HG03457 (cell line): Measurements from ENCODE around the gene CDH23.

ENCODE experiments used
- ATAC-seq: cut with Tn5 transposase; IDR thresholded peaks from one replicate; pipeline ENCODE4 v1.9.1; 2021; ENCODE audit warnings: moderate number of reproducible peaks; ENCODE audit not compliant: unreplicated experiment

Gene CDH23

GRCh38 chr10:71419750-71420149 is 23.0 kb downstream of the CDH23 start:
- ATAC-seq = no peak

GRCh38 chr10:71421075-71421434 is 24.3 kb downstream of the CDH23 start:
- no peak for ATAC-seq

DNA sequence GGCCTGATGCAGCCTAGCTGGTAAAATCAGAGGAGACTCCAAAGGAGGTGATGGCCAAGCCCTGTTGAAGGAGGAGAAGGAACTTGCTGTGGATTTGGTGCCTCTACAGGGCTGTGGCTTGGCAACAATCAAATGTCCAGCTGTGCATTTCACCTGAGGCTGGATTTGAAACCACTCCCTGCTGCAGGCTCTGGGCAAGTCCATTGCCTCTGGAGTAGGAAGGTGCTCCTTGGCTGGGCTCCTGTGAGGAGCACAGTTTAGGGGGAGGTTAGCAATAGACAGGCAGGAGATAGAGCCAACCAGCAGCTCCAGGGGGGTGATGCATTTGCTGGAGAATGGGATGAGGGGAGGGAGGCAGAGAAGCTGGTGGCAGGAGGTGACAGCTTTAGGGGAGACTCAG is 26.5 kb downstream of the CDH23 start:
- ATAC-seq = no peak

- no peak for ATAC-seq
Measured at GRCh38 chr10:71423901-71424300, 27.2 kb downstream of the CDH23 start.

- no peak for ATAC-seq
Measured at GRCh38 chr10:71424496-71425194, 27.9 kb downstream of the CDH23 start.

- ATAC-seq = no peak
Measured at GRCh38 chr10:71426058-71426605, 29.4 kb downstream of the CDH23 start.

DNA sequence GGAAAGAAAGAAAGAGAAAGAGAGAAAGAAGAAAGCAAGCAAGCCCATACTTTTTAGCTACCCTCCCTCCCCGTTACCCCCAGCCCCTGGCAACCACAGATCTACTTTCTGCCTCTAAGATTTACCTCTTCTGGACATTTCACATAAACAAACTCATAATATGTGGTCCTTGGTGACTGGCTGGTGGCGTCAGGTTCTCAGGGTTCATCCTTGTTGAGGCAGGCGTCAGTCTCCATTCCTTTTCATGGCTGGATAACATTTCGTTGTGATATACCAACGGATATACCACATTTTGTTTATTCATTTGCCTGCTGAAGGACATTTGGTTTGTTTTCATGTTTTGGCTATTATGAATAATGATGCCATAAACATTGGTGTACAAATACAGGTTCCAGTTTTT is 30.5 kb downstream of the CDH23 start:
- no peak for ATAC-seq

- ATAC-seq = no peak
Measured at GRCh38 chr10:71429304-71429703, 32.6 kb downstream of the CDH23 start.

DNA sequence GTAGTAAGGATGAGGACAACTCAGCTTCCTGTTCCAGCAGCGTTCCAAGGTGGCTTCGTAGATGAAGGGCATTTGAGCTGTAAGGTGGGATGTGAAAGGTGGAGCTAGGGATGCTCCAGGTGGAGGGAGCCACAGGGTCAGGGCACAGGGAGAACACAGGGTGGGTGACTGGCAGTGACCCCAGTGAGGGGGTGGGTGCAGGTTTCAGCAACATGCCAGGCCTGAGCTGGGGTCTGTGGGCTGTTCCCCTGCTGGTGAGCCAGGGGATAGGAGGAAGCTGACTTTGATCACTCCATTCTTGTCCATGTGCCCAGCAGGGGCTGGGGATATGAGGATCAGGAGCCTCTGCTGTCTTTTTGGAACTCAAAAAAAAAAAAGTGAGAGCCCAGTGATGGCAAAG is 33.2 kb downstream of the CDH23 start:
- ATAC-seq = no peak

GRCh38 chr10:71431239-71432100 is 34.8 kb downstream of the CDH23 start:
- no peak for ATAC-seq

GRCh38 chr10:71432101-71432905 is 35.6 kb downstream of the CDH23 start:
- no peak for ATAC-seq

DNA sequence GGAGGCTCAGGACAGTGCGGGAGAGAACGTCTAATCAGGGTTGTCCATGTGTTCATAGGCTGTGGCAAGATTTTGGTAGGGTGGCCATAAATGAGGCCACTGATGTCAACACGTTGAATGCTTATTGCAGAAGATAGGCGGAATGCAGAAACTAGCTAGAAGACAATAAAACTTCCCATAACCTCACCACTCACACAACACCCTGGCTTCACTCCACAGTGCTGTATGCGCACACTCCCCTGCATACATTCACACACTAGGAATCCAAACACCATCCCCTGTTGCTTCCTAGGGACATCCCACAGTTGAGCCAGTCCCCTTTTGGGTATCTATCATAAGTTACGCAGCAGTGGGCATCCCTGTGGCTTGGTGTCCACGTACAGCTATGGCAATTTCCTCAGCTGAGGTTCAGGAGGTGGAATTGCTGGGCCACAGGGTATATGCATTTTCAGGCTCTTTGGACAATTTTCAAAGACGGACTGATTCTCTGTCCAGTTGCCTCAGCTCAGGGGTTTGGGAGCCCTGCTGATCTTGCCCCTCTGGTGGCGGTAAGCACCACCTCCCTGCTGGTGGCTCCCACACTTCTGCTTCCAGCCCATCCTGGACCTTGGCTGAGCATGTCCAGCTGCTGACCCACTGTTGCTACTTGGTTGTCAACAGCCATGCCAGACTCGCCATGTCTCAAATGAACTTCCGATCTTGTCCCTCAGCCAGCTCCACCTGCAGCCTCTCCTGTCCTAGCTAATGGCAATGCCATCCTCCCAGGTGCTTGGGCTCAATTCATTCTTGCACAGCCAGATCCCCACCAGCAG is 36.4 kb downstream of the CDH23 start:
- no peak for ATAC-seq

DNA sequence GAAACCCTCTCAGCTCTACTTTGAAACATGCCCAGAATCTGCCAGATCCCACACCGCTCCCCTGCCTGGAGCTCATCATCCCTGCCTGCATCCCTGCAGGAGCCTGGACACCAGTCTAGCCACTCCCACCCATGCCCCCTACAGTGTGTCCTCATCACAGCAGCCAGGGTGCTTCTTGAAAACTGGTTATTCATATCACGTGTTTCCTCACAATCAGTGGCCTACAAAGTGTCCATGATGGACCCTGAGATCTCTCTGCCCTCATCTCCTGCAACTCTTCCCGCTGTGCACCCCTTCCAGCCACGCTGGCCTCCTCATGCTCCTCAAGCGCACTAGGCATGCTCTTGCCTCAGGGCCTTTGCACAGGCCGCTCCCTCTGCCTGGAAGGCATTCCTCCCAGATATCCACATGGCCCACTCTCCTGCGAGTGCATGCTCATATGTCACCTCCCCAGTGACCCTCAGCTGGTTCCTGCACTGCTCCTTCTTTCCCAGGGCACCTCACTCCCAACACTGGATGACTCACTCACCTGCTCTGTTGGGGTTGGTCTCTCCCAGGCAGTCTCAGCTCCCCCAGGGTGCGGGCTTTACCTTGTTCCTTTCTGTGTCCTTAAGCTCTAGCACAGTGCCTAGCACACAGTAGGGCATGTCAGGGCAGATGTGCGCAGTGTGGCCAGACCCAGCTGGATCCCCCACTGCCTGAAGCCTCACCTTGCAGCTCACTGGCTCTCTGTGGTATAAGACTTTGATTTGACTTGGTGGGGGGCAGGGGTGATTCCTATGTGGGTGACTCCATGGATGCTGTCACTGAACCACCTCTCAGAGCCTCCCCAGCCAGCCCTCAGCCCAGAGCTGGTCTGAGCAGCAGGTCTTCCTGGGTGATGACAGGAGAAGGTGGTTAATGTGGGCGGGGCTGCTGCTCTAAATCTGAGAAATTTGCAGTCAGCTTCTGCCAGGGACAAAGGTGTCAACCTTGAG is 37.3 kb downstream of the CDH23 start:
- ATAC-seq = no peak

GRCh38 chr10:71434760-71435394 is 38.2 kb downstream of the CDH23 start:
- no peak for ATAC-seq

DNA sequence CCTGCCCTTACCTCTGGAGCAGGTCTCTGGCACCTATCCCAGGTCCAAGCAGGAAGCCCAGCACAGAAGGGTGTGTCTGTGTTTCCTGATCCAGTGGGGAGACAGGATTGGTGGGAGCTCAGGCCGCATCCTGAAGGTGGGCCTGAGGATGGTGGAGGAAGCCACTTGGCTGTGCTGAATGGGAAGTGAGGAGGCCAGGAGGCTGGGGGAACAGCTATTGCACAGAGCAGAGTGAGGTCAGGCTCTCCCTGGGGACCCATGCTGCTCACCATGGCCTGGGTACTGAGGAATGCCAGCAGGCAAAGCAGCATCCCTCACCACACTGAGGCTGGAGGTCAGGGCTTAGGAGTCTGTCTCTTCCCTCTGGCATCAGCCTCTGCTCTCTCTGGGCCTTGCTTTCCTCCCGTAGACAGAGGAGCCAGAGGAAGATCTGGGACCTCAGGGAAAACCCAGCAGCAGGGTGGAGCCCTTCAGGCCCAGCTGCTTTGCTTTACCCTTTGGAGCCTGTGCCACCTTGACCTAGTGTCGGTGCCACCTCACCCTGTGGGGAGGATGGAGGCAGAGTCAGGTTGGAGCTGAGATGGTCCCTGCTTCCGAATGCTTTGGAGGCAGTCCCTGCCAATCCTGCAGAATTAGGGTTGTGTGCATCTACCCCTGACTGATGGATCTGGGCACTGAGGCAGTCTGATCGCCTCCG is 39.0 kb downstream of the CDH23 start:
- no peak for ATAC-seq

GRCh38 chr10:71436268-71437125 is 39.8 kb downstream of the CDH23 start:
- no peak for ATAC-seq

- ATAC-seq = no peak
Measured at GRCh38 chr10:71437537-71438092, 40.9 kb downstream of the CDH23 start.
